Measurements from ENCODE around the gene MAVS.

GRCh38 chr20:3811467-3812258 lies 35.0 kb upstream of the MAVS start:
- peak; percentile 78 for TF ChIP-seq POLR2A (IDR thresholded peaks at IDR 0.05)
- no peak for TF ChIP-seq CTCF (IDR thresholded peaks at IDR 0.05)
- TF ChIP-seq POLR2AphosphoS5 (IDR thresholded peaks at IDR 0.05): peak; percentile 95 to 98 (median 98)
- peak; percentile 97 for TF ChIP-seq EP300 (IDR thresholded peaks at IDR 0.05; ENCODE audit: low read depth)

All from transverse colon (tissue), 4 donors.